Measurements from ENCODE around the gene DPYSL4.

The DPYSL4 gene

GRCh38 chr10:132222726-132223125 lies 36.0 kb downstream of the DPYSL4 start:
- no peaks in the 10 kb centered on the region for H3K36me3 ChIP-seq (ENCODE audit: insufficient read depth)
- H3K4me1 ChIP-seq (ENCODE audit: low read depth, poor library complexity, severe bottlenecking) = no peaks in the 10 kb centered on the region
- no peak overlapping the region for H3K4me3 ChIP-seq (IDR thresholded peaks at IDR 0.05; ENCODE audit: insufficient read depth, low read depth, low read length)
- peaks cover 6% of the 10 kb centered on the region; the same call in 1 of the 2 replicates for H3K27me3 ChIP-seq (ENCODE audit: insufficient read depth, low read depth)
- no peak overlapping the region for H2AFZ ChIP-seq (ENCODE audit: low read depth)
- H3K79me2 ChIP-seq (ENCODE audit: insufficient read depth, low read depth) = no peaks in the 10 kb centered on the region
- no peak overlapping the region for H3K27ac ChIP-seq
- no peak overlapping the region for H3K4me2 ChIP-seq
- TF ChIP-seq, protein P1, sequence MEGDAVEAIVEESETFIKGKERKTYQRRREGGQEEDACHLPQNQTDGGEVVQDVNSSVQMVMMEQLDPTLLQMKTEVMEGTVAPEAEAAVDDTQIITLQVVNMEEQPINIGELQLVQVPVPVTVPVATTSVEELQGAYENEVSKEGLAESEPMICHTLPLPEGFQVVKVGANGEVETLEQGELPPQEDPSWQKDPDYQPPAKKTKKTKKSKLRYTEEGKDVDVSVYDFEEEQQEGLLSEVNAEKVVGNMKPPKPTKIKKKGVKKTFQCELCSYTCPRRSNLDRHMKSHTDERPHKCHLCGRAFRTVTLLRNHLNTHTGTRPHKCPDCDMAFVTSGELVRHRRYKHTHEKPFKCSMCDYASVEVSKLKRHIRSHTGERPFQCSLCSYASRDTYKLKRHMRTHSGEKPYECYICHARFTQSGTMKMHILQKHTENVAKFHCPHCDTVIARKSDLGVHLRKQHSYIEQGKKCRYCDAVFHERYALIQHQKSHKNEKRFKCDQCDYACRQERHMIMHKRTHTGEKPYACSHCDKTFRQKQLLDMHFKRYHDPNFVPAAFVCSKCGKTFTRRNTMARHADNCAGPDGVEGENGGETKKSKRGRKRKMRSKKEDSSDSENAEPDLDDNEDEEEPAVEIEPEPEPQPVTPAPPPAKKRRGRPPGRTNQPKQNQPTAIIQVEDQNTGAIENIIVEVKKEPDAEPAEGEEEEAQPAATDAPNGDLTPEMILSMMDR (conservative IDR thresholded peaks at IDR 0.05; ENCODE audit: low read depth, low read length) = no peak
- no peak overlapping the region for H3K9ac ChIP-seq
- no peaks in the 10 kb centered on the region for H4K20me1 ChIP-seq (ENCODE audit: insufficient read depth)

DNA sequence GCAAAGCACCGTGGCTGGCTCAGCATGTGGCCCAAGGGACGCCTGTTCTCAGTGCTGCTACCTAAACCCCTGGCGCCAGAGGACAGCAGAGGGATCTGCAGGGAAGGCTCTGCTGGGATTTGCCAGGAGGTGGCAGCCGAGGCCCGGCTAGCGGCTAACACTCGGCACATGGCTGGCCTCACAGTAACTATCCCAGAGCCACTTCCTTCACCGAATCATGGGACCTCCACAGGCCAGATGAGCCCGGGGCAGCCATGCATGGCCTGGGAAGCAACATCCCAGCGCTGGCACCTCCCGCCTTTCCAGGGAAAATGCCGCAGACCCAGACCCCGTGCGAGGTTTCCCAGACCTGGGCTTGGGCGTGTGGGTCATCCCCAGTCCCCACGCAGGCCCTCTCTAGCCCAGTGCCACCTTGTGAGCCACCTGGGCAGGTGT lies 36.4 kb downstream of the DPYSL4 start:
- Histone ChIP-seq H3K9ac (no peak overlapping the region), H2AFZ (ENCODE audit: low read depth) (peak overlapping the region; percentile 34; the same call in 1 of the 2 replicates), H4K20me1 (ENCODE audit: insufficient read depth) (no peaks in the 10 kb centered on the region), H3K36me3 (ENCODE audit: insufficient read depth) (no peaks in the 10 kb centered on the region), H3K4me1 (ENCODE audit: low read depth, poor library complexity, severe bottlenecking) (no peaks in the 10 kb centered on the region), H3K4me3 (IDR thresholded peaks at IDR 0.05; ENCODE audit: insufficient read depth, low read depth, low read length) (no peak overlapping the region), H3K4me2 (no peak overlapping the region), H3K27ac (no peak overlapping the region), H3K79me2 (ENCODE audit: insufficient read depth, low read depth) (no peaks in the 10 kb centered on the region), H3K27me3 (ENCODE audit: insufficient read depth, low read depth) (peaks cover 6% of the 10 kb centered on the region; the same call in 1 of the 2 replicates)
- TF ChIP-seq, protein P1 (conservative IDR thresholded peaks at IDR 0.05; ENCODE audit: low read depth, low read length) = peak; percentile 55

DNA sequence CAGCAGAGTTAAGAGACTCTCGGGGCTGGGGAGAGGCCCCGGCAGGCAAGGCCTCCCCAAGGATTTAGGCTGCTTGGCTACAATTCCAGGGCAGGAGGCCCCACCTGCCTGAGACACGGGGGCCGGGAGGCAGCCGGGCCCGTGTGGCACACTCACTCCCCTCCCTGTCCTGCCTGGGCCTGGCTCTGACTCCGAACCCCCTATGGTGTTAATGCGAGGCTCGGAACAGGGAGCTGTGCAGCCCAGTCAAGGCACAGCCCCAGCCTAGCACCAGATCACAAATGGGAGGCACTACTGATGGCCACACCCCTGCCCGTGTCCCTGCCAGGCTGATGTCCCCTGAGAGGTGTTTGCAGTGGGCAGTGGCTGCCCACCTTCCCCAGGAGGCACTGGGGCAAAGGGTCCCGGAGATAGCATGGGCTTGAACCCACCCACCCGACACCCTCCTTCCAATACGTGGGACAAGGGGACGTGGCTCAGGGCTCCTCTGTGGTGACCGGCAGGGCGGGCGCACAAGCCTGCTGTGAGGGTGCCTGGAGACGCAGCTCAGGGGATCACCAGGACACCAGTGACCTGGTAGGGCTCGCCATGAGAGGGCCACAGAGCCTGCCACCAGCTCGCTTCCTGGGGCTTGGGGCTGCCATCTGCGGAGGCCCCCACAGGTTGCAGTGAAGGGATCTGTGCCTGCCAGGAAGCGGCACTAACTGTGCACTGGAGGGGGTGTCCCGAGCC lies 37.0 kb downstream of the DPYSL4 start:
- no peak overlapping the region for H3K4me3 ChIP-seq (IDR thresholded peaks at IDR 0.05; ENCODE audit: insufficient read depth, low read depth, low read length)
- no peaks in the 10 kb centered on the region for H3K4me1 ChIP-seq (ENCODE audit: low read depth, poor library complexity, severe bottlenecking)
- no peak overlapping the region for H3K27ac ChIP-seq
- peak overlapping the region; percentile 34; the same call in 1 of the 2 replicates for H2AFZ ChIP-seq (ENCODE audit: low read depth)
- H4K20me1 ChIP-seq (ENCODE audit: insufficient read depth) = no peaks in the 10 kb centered on the region
- no peaks in the 10 kb centered on the region for H3K36me3 ChIP-seq (ENCODE audit: insufficient read depth)
- H3K79me2 ChIP-seq (ENCODE audit: insufficient read depth, low read depth) = no peaks in the 10 kb centered on the region
- H3K27me3 ChIP-seq (ENCODE audit: insufficient read depth, low read depth) = peaks cover 6% of the 10 kb centered on the region; the same call in 1 of the 2 replicates
- no peak overlapping the region for H3K9ac ChIP-seq
- TF ChIP-seq, protein P1 (conservative IDR thresholded peaks at IDR 0.05; ENCODE audit: low read depth, low read length) = no peak
- H3K4me2 ChIP-seq = no peak overlapping the region

DNA sequence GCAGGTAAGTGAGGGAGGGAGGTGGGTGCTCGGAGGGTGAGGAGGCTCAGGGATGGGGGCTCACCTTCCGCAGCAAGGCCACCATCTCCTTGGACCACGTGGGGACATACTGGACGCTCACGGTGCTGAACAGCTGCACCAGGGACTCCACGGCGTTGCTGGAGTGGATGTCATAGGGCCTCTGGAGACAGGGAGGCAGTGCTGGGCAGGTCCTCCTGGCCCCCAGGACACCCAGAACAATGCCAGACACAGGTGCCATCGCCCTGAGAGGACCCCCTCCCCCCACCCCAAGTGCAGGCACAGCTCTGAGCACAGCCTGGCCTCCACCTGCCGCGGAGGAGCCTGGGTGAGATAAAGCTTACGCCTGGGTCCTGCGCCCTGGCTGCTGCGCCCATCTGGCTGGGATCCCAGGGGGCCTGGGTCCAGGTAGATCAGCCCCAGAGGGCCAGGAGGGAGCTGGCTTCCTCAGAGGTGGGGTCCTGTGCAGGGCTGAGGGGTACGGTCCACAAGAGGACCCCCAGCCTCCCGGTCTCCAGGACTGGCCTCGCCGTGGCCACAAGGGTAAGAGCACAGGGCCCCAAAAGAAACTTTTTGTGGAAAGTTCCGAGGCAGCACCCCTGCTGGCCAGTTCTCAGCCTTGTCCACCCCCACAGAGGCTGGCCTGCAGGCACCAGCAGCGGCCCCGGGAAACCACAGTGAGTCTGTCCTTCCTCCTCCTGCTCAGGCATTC lies 37.8 kb downstream of the DPYSL4 start:
- Histone ChIP-seq H4K20me1 (ENCODE audit: insufficient read depth) (no peaks in the 10 kb centered on the region), H3K9ac (no peak overlapping the region), H3K27ac (no peak overlapping the region), H3K4me3 (IDR thresholded peaks at IDR 0.05; ENCODE audit: insufficient read depth, low read depth, low read length) (no peak overlapping the region), H3K27me3 (ENCODE audit: insufficient read depth, low read depth) (peaks cover 11% of the 10 kb centered on the region; the same call in 1 of the 2 replicates), H2AFZ (ENCODE audit: low read depth) (no peak overlapping the region), H3K4me1 (ENCODE audit: low read depth, poor library complexity, severe bottlenecking) (no peaks in the 10 kb centered on the region), H3K36me3 (ENCODE audit: insufficient read depth) (no peaks in the 10 kb centered on the region), H3K4me2 (no peak overlapping the region), H3K79me2 (ENCODE audit: insufficient read depth, low read depth) (no peaks in the 10 kb centered on the region)
- TF ChIP-seq, protein P1 (conservative IDR thresholded peaks at IDR 0.05; ENCODE audit: low read depth, low read length) = no peak
